ENCODE data around the gene PRXL2C. TPM values are rescaled to one million over a fixed set of nuclear protein-coding genes. Genes with fewer than 3 reads are reported as not detected.

PRXL2C gene
- total and polyA plus RNA-seq, 9 of the 15 experiments (the other 6 are each of a cell fraction or from before 2014, with no cell fraction given) = 3.6 to 15.3 (median 10.6) TPM

GRCh38 chr9:96655198-96655851 lies at the start of gene PRXL2C (continued):
- TF ChIP-seq, protein P1, sequence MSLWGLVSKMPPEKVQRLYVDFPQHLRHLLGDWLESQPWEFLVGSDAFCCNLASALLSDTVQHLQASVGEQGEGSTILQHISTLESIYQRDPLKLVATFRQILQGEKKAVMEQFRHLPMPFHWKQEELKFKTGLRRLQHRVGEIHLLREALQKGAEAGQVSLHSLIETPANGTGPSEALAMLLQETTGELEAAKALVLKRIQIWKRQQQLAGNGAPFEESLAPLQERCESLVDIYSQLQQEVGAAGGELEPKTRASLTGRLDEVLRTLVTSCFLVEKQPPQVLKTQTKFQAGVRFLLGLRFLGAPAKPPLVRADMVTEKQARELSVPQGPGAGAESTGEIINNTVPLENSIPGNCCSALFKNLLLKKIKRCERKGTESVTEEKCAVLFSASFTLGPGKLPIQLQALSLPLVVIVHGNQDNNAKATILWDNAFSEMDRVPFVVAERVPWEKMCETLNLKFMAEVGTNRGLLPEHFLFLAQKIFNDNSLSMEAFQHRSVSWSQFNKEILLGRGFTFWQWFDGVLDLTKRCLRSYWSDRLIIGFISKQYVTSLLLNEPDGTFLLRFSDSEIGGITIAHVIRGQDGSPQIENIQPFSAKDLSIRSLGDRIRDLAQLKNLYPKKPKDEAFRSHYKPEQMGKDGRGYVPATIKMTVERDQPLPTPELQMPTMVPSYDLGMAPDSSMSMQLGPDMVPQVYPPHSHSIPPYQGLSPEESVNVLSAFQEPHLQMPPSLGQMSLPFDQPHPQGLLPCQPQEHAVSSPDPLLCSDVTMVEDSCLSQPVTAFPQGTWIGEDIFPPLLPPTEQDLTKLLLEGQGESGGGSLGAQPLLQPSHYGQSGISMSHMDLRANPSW (CRISPR knock-in tag; IDR thresholded peaks at IDR 0.05) = 0 out of 2 replicates have a peak, but pooled peaks have one; percentile 68
- TF ChIP-seq SMARCA4 (IDR thresholded peaks at IDR 0.05) (0 out of 2 replicates have a peak, but pooled peaks have one; percentile 29), RBM34 (IDR thresholded peaks at IDR 0.05; ENCODE audit: borderline replicate concordance, insufficient read depth, low read length) (no peak), CREBBP (IDR thresholded peaks at IDR 0.05; ENCODE audit: low read depth, low read length) (no peak), BCOR (IDR thresholded peaks at IDR 0.05) (0 out of 2 replicates have a peak, but pooled peaks have one; percentile 43), SRSF1 (IDR thresholded peaks at IDR 0.05; ENCODE audit: low read depth, low read length) (no peak), WHSC1 (IDR thresholded peaks at IDR 0.05; ENCODE audit: low read length) (no peak), HDAC2 (IDR thresholded peaks at IDR 0.05) (0 out of 2 replicates have a peak, but pooled peaks have one; percentile 59), KDM5B (IDR thresholded peaks at IDR 0.05; ENCODE audit: insufficient replicate concordance, low read depth, low read length) (peak; percentile 45), POLR2B (IDR thresholded peaks at IDR 0.05; ENCODE audit: low read depth, partially characterized antibody) (peak; percentile 19), NCOA2 (IDR thresholded peaks at IDR 0.05; ENCODE audit: partially characterized antibody in 2 of 2) (no peak), MAFK (IDR thresholded peaks at IDR 0.05; ENCODE audit: low read length) (no peak), SIN3A (IDR thresholded peaks at IDR 0.05; ENCODE audit: borderline replicate concordance in 2 of 2, control insufficient read depth in 1 of 2, low read depth in 2 of 2, low read length in 2 of 2) (peak in 1 of 2 experiments; percentile 54; a peak in 1 of 4 replicates), ZBTB49 (CRISPR knock-in tag; IDR thresholded peaks at IDR 0.05; ENCODE audit: borderline replicate concordance) (no peak), PHTF2 (CRISPR knock-in tag; IDR thresholded peaks at IDR 0.05) (no peak), ZNF695 (CRISPR knock-in tag; IDR thresholded peaks at IDR 0.05) (no peak), ZNF507 (tag; conservative IDR thresholded peaks at IDR 0.05) (no peak), NR2C2 (CRISPR knock-in tag; IDR thresholded peaks at IDR 0.05) (no peak), NR2C2 (tag; IDR thresholded peaks at IDR 0.05) (peak; percentile 53; the same call in 1 of the 2 replicates), NFIC (IDR thresholded peaks at IDR 0.05) (no peak)
- TF ChIP-seq, protein P2, sequence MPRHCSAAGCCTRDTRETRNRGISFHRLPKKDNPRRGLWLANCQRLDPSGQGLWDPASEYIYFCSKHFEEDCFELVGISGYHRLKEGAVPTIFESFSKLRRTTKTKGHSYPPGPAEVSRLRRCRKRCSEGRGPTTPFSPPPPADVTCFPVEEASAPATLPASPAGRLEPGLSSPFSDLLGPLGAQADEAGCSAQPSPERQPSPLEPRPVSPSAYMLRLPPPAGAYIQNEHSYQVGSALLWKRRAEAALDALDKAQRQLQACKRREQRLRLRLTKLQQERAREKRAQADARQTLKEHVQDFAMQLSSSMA (CRISPR knock-in tag; IDR thresholded peaks at IDR 0.05) = no peak
- TF ChIP-seq, protein P3, sequence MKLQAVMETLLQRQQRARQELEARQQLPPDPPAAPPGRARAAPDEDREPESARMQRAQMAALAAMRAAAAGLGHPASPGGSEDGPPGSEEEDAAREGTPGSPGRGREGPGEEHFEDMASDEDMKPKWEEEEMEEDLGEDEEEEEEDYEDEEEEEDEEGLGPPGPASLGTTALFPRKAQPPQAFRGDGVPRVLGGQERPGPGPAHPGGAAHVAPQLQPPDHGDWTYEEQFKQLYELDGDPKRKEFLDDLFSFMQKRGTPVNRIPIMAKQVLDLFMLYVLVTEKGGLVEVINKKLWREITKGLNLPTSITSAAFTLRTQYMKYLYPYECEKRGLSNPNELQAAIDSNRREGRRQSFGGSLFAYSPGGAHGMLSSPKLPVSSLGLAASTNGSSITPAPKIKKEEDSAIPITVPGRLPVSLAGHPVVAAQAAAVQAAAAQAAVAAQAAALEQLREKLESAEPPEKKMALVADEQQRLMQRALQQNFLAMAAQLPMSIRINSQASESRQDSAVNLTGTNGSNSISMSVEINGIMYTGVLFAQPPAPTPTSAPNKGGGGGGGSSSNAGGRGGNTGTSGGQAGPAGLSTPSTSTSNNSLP (IDR thresholded peaks at IDR 0.05; ENCODE audit: borderline replicate concordance, low read depth, low read length) = no peak
